ENCODE data around the gene SAXO1.

The SAXO1 gene

GRCh38 chr9:18890372-18890771, 142.6 kb downstream of the SAXO1 start:
- TF ChIP-seq CTCF (IDR thresholded peaks at IDR 0.05; ENCODE audit: poor library complexity, severe bottlenecking) = no peak
- Histone ChIP-seq H3K27ac (ENCODE audit: poor library complexity, severe bottlenecking) (no peak overlapping the region), H3K9me3 (ENCODE audit: severe bottlenecking) (no peaks in the 10 kb centered on the region), H3K27me3 (ENCODE audit: insufficient read depth, poor library complexity, severe bottlenecking) (no peaks in the 10 kb centered on the region), H3K36me3 (ENCODE audit: low read depth) (no peaks in the 10 kb centered on the region), H3K4me3 (ENCODE audit: severe bottlenecking) (no peak overlapping the region), H3K4me1 (ENCODE audit: insufficient read depth, poor library complexity, severe bottlenecking) (no peaks in the 10 kb centered on the region)
- DNase-seq (ENCODE audit: low spot score) = no peak
- peak; percentile 84 for ATAC-seq (ENCODE audit: low read depth)

GRCh38 chr9:18889550-18889949, 143.5 kb downstream of the SAXO1 start:
- no peak overlapping the region for H3K4me3 ChIP-seq (ENCODE audit: severe bottlenecking)
- H3K36me3 ChIP-seq (ENCODE audit: low read depth) = no peaks in the 10 kb centered on the region
- ATAC-seq (ENCODE audit: low read depth) = no peak

GRCh38 chr9:18888290-18888689, 144.7 kb downstream of the SAXO1 start:
- H3K4me1 ChIP-seq (ENCODE audit: insufficient read depth, poor library complexity, severe bottlenecking) = no peaks in the 10 kb centered on the region
- no peak overlapping the region for H3K4me3 ChIP-seq (ENCODE audit: severe bottlenecking)
- H3K27me3 ChIP-seq (ENCODE audit: insufficient read depth, poor library complexity, severe bottlenecking) = no peaks in the 10 kb centered on the region
- no peak overlapping the region for H3K27ac ChIP-seq (ENCODE audit: poor library complexity, severe bottlenecking)
- DNase-seq (ENCODE audit: low spot score) (no peak), ATAC-seq (ENCODE audit: low read depth) (no peak)
- no peak for TF ChIP-seq CTCF (IDR thresholded peaks at IDR 0.05; ENCODE audit: poor library complexity, severe bottlenecking)
- H3K9me3 ChIP-seq (ENCODE audit: severe bottlenecking) = no peaks in the 10 kb centered on the region
- H3K36me3 ChIP-seq (ENCODE audit: low read depth) = no peaks in the 10 kb centered on the region

More at GRCh38 chr9:18889550-18889949, 143.5 kb downstream of the SAXO1 start:
- TF ChIP-seq CTCF (IDR thresholded peaks at IDR 0.05; ENCODE audit: poor library complexity, severe bottlenecking) = no peak
- DNase-seq (ENCODE audit: low spot score) = no peak
- H3K27ac ChIP-seq (ENCODE audit: poor library complexity, severe bottlenecking) = no peak overlapping the region
- H3K27me3 ChIP-seq (ENCODE audit: insufficient read depth, poor library complexity, severe bottlenecking) = no peaks in the 10 kb centered on the region
- H3K4me1 ChIP-seq (ENCODE audit: insufficient read depth, poor library complexity, severe bottlenecking) = no peaks in the 10 kb centered on the region
- no peaks in the 10 kb centered on the region for H3K9me3 ChIP-seq (ENCODE audit: severe bottlenecking)

GRCh38 chr9:18887546-18887945, 145.5 kb downstream of the SAXO1 start:
- Histone ChIP-seq H3K27ac (ENCODE audit: poor library complexity, severe bottlenecking) (no peak overlapping the region), H3K36me3 (ENCODE audit: low read depth) (no peaks in the 10 kb centered on the region), H3K4me3 (ENCODE audit: severe bottlenecking) (no peak overlapping the region), H3K27me3 (ENCODE audit: insufficient read depth, poor library complexity, severe bottlenecking) (no peaks in the 10 kb centered on the region), H3K4me1 (ENCODE audit: insufficient read depth, poor library complexity, severe bottlenecking) (no peaks in the 10 kb centered on the region), H3K9me3 (ENCODE audit: severe bottlenecking) (no peaks in the 10 kb centered on the region)
- DNase-seq (ENCODE audit: low spot score) (no peak), ATAC-seq (ENCODE audit: low read depth) (no peak)
- TF ChIP-seq CTCF (IDR thresholded peaks at IDR 0.05; ENCODE audit: poor library complexity, severe bottlenecking) = no peak

- H3K27me3 ChIP-seq (ENCODE audit: insufficient read depth, poor library complexity, severe bottlenecking) = no peaks in the 10 kb centered on the region
- ATAC-seq (ENCODE audit: low read depth) (no peak), DNase-seq (ENCODE audit: low spot score) (no peak)
- no peak overlapping the region for H3K4me3 ChIP-seq (ENCODE audit: severe bottlenecking)
- no peaks in the 10 kb centered on the region for H3K4me1 ChIP-seq (ENCODE audit: insufficient read depth, poor library complexity, severe bottlenecking)
- no peak for TF ChIP-seq CTCF (IDR thresholded peaks at IDR 0.05; ENCODE audit: poor library complexity, severe bottlenecking)
- H3K9me3 ChIP-seq (ENCODE audit: severe bottlenecking) = no peaks in the 10 kb centered on the region
- no peak overlapping the region for H3K27ac ChIP-seq (ENCODE audit: poor library complexity, severe bottlenecking)
- H3K36me3 ChIP-seq (ENCODE audit: low read depth) = no peaks in the 10 kb centered on the region
Observed at GRCh38 chr9:18881758-18882157, 151.3 kb downstream of the SAXO1 start.

Measured in RWPE2 (cell line).